ENCODE measurements around the gene DNTT.

The DNTT gene

DNA sequence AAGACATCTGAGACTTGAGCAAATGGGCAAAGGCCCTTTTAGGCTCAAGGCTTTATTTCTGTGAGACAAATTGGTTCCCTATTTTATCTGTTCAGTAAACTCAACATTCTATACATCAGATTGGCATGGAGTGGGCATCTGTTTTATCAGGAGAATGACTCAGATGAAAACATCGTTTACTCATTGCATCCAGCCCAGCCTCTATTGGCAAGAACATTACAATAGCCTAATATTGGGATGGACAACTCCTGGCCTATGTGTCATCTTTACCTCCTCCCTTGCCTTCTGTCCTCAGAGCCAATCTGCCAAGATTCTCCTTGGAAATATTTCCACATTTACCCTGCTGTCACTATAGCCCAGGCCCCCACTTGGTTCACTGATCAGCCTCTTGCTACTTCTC is 27.4 kb upstream of the DNTT start:
- POLR2A ChIA-PET = no interaction called here
- DNase-seq (ENCODE audit: extremely low spot score) = no peak
- TF ChIP-seq ARNT (IDR thresholded peaks at IDR 0.05) (no peak), PKNOX1 (IDR thresholded peaks at IDR 0.05) (no peak), HDGF (IDR thresholded peaks at IDR 0.05; ENCODE audit: borderline replicate concordance) (no peak), BHLHE40 (IDR thresholded peaks at IDR 0.05; ENCODE audit: borderline replicate concordance) (no peak), SP1 (IDR thresholded peaks at IDR 0.05) (no peak), TARDBP (IDR thresholded peaks at IDR 0.05) (no peak), SUZ12 (IDR thresholded peaks at IDR 0.05) (no peak), LEF1 (IDR thresholded peaks at IDR 0.05; ENCODE audit: borderline replicate concordance) (no peak), FOXA1 (IDR thresholded peaks at IDR 0.05) (no peak), CTBP1 (IDR thresholded peaks at IDR 0.05; ENCODE audit: borderline replicate concordance) (no peak), NFRKB (IDR thresholded peaks at IDR 0.05) (no peak), FOXM1 (IDR thresholded peaks at IDR 0.05; ENCODE audit: borderline replicate concordance) (no peak), ELF4 (IDR thresholded peaks at IDR 0.05) (no peak), ZNF384 (IDR thresholded peaks at IDR 0.05) (no peak), L3MBTL2 (conservative IDR thresholded peaks at IDR 0.05) (no peak), FOXK2 (IDR thresholded peaks at IDR 0.05) (no peak)
- CTCF ChIA-PET = interaction anchor here (0.7 kb wide), 1 partner anchor 47 kb away, joined by 4 read pairs; no protein-coding TSS in a partner anchor

GRCh38 chr10:96279191-96279641 is 25.0 kb upstream of the DNTT start:
- TF ChIP-seq PKNOX1 (IDR thresholded peaks at IDR 0.05) = no peak
- no peak for TF ChIP-seq SUZ12 (IDR thresholded peaks at IDR 0.05)
- TF ChIP-seq LEF1 (IDR thresholded peaks at IDR 0.05; ENCODE audit: borderline replicate concordance) = no peak
- no peak for TF ChIP-seq BHLHE40 (IDR thresholded peaks at IDR 0.05; ENCODE audit: borderline replicate concordance)
- no peak for TF ChIP-seq FOXK2 (IDR thresholded peaks at IDR 0.05)
- TF ChIP-seq CTBP1 (IDR thresholded peaks at IDR 0.05; ENCODE audit: borderline replicate concordance) = no peak
- TF ChIP-seq SP1 (IDR thresholded peaks at IDR 0.05) = no peak
- TF ChIP-seq HDGF (IDR thresholded peaks at IDR 0.05; ENCODE audit: borderline replicate concordance) = no peak
- TF ChIP-seq TARDBP (IDR thresholded peaks at IDR 0.05) = no peak
- TF ChIP-seq ELF4 (IDR thresholded peaks at IDR 0.05) = no peak
- no peak for TF ChIP-seq FOXA1 (IDR thresholded peaks at IDR 0.05)
- POLR2A ChIA-PET = no interaction called here
- CTCF ChIA-PET = no interaction called here
- DNase-seq (ENCODE audit: extremely low spot score) = no peak

- no peak for DNase-seq (ENCODE audit: extremely low spot score)
- POLR2A ChIA-PET = no interaction called here
- no peak for TF ChIP-seq LEF1 (IDR thresholded peaks at IDR 0.05; ENCODE audit: borderline replicate concordance)
- no peak for TF ChIP-seq FOXK2 (IDR thresholded peaks at IDR 0.05)
- TF ChIP-seq ELF4 (IDR thresholded peaks at IDR 0.05) = no peak
- TF ChIP-seq SUZ12 (IDR thresholded peaks at IDR 0.05) = no peak
- TF ChIP-seq ZNF384 (IDR thresholded peaks at IDR 0.05) = no peak
- TF ChIP-seq NFRKB (IDR thresholded peaks at IDR 0.05) = no peak
- TF ChIP-seq L3MBTL2 (conservative IDR thresholded peaks at IDR 0.05) = no peak
- no peak for TF ChIP-seq ARNT (IDR thresholded peaks at IDR 0.05)
- no peak for TF ChIP-seq FOXM1 (IDR thresholded peaks at IDR 0.05; ENCODE audit: borderline replicate concordance)
- no peak for TF ChIP-seq CTBP1 (IDR thresholded peaks at IDR 0.05; ENCODE audit: borderline replicate concordance)
- no peak for TF ChIP-seq SP1 (IDR thresholded peaks at IDR 0.05)
- TF ChIP-seq FOXA1 (IDR thresholded peaks at IDR 0.05) = no peak
- TF ChIP-seq TARDBP (IDR thresholded peaks at IDR 0.05) = no peak
- TF ChIP-seq HDGF (IDR thresholded peaks at IDR 0.05; ENCODE audit: borderline replicate concordance) = no peak
- CTCF ChIA-PET = no interaction called here
Measured at GRCh38 chr10:96280859-96281258, 23.4 kb upstream of the DNTT start.

- DNase-seq (ENCODE audit: extremely low spot score) = no peak
- no peak for TF ChIP-seq ZNF384 (IDR thresholded peaks at IDR 0.05)
- no peak for TF ChIP-seq SP1 (IDR thresholded peaks at IDR 0.05)
- no peak for TF ChIP-seq FOXK2 (IDR thresholded peaks at IDR 0.05)
- no peak for TF ChIP-seq ARNT (IDR thresholded peaks at IDR 0.05)
- TF ChIP-seq FOXA1 (IDR thresholded peaks at IDR 0.05) = no peak
- TF ChIP-seq CTBP1 (IDR thresholded peaks at IDR 0.05; ENCODE audit: borderline replicate concordance) = no peak
- TF ChIP-seq FOXM1 (IDR thresholded peaks at IDR 0.05; ENCODE audit: borderline replicate concordance) = no peak
- TF ChIP-seq HDGF (IDR thresholded peaks at IDR 0.05; ENCODE audit: borderline replicate concordance) = no peak
- no peak for TF ChIP-seq BHLHE40 (IDR thresholded peaks at IDR 0.05; ENCODE audit: borderline replicate concordance)
- TF ChIP-seq NFRKB (IDR thresholded peaks at IDR 0.05) = no peak
- no peak for TF ChIP-seq PKNOX1 (IDR thresholded peaks at IDR 0.05)
- no peak for TF ChIP-seq L3MBTL2 (conservative IDR thresholded peaks at IDR 0.05)
- TF ChIP-seq ELF4 (IDR thresholded peaks at IDR 0.05) = no peak
- no peak for TF ChIP-seq LEF1 (IDR thresholded peaks at IDR 0.05; ENCODE audit: borderline replicate concordance)
- no peak for TF ChIP-seq TARDBP (IDR thresholded peaks at IDR 0.05)
- no peak for TF ChIP-seq SUZ12 (IDR thresholded peaks at IDR 0.05)
- ChIA-PET CTCF (no interaction called here), POLR2A (no interaction called here)
Measured at GRCh38 chr10:96281444-96282029, 22.7 kb upstream of the DNTT start.

GRCh38 chr10:96283351-96283750 is 20.9 kb upstream of the DNTT start:
- POLR2A ChIA-PET = no interaction called here
- CTCF ChIA-PET = no interaction called here
- TF ChIP-seq L3MBTL2 (conservative IDR thresholded peaks at IDR 0.05) (no peak), TARDBP (IDR thresholded peaks at IDR 0.05) (no peak), NFRKB (IDR thresholded peaks at IDR 0.05) (no peak), ELF4 (IDR thresholded peaks at IDR 0.05) (no peak)
- DNase-seq (ENCODE audit: extremely low spot score) = no peak

GRCh38 chr10:96283756-96284155 is 20.5 kb upstream of the DNTT start:
- TF ChIP-seq PKNOX1 (IDR thresholded peaks at IDR 0.05) (no peak), BHLHE40 (IDR thresholded peaks at IDR 0.05; ENCODE audit: borderline replicate concordance) (no peak), ZNF384 (IDR thresholded peaks at IDR 0.05) (no peak), LEF1 (IDR thresholded peaks at IDR 0.05; ENCODE audit: borderline replicate concordance) (no peak), FOXK2 (IDR thresholded peaks at IDR 0.05) (no peak), TARDBP (IDR thresholded peaks at IDR 0.05) (no peak), SUZ12 (IDR thresholded peaks at IDR 0.05) (no peak), FOXM1 (IDR thresholded peaks at IDR 0.05; ENCODE audit: borderline replicate concordance) (no peak), NFRKB (IDR thresholded peaks at IDR 0.05) (no peak), ELF4 (IDR thresholded peaks at IDR 0.05) (no peak), CTBP1 (IDR thresholded peaks at IDR 0.05; ENCODE audit: borderline replicate concordance) (no peak), ARNT (IDR thresholded peaks at IDR 0.05) (no peak), SP1 (IDR thresholded peaks at IDR 0.05) (no peak), L3MBTL2 (conservative IDR thresholded peaks at IDR 0.05) (no peak)
- ChIA-PET POLR2A (no interaction called here), CTCF (no interaction called here)
- no peak for DNase-seq (ENCODE audit: extremely low spot score)

Data from HEK293T (cell line).